ENCODE measurements around the gene FLVCR2.
A peak's percentile ranks its signal among the peaks of the same experiment; 100 is the strongest.

The FLVCR2 gene

DNA sequence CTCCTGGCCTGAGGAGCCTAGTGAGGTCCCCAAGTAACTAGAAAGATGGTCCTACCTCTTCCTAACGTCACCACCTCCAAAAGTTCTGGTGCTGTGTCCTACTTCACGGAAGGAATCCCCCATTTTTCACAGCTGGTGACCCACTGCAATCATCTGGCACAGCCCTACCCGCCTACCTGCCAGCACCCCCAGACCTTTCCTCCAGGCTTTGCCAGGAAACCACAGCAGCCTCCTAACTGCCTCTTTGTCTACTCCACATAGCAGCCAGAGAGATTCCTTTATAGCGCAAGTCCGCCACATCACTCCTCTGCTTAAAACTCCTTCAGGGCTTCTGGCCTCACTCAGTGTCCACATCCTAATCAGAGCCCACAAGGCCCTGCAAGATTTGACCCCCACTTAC lies 13.4 kb upstream of the FLVCR2 start:
- Mint-ChIP-seq H3K4me3 (no peak overlapping the region), H3K36me3 (ENCODE audit: low read depth) (no peaks in the 10 kb centered on the region), H3K9me3 (no peaks in the 10 kb centered on the region), H3K27me3 (ENCODE audit: low read depth) (no peaks in the 10 kb centered on the region), H3K27ac (no peak overlapping the region), H3K4me1 (ENCODE audit: low read depth) (peaks cover 64% of the 10 kb centered on the region)
- no peak for DNase-seq (ENCODE audit: low spot score)

DNA sequence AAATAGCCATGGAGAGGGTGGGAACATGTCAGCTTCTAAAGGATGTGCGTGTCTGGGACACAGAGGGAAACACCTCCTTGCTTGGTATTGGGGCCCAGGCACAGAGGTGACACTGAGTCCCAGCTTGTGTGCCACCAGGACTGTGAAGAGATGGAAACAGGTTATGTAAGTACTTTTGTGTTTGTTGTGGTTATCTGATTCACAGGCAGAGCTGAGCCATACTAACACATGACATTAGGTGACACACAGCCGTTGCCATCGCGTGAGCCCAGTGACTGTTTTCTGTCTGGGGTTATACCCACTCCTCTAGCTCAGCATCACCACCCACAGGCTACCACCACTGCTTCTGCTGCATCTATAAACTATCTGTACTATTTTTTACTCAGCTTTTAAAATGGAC lies 12.1 kb upstream of the FLVCR2 start:
- Mint-ChIP-seq H3K4me1 (ENCODE audit: low read depth) (peaks cover 52% of the 10 kb centered on the region), H3K36me3 (ENCODE audit: low read depth) (no peaks in the 10 kb centered on the region), H3K27ac (peak overlapping the region; percentile 79), H3K27me3 (ENCODE audit: low read depth) (no peaks in the 10 kb centered on the region), H3K9me3 (no peaks in the 10 kb centered on the region), H3K4me3 (peak overlapping the region; percentile 50)
- peak; percentile 87 for DNase-seq (ENCODE audit: low spot score)

DNA sequence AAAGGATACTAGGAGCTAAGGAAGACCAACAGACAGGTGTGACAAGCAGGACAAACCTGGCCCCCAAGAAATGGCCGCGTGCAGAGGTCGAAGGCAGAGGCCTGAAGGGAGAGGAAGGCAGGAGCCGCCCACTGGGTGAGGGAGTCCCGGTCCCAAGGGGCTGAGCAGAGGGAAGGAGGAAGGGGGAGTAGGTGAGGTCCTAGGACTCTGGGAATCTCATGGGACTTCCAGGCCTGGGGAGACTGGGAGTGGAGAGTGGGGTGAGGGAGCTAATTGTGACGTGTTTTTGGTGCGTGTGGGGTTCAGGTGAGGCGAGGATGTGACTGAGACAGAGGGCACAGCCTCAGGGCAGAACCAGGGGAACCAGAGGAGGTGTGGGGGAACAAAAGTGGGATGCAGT lies 11.7 kb upstream of the FLVCR2 start:
- H3K27me3 Mint-ChIP-seq (ENCODE audit: low read depth): no peaks in the 10 kb centered on the region
- DNase-seq (ENCODE audit: low spot score): no peak
- peaks cover 48% of the 10 kb centered on the region for H3K4me1 Mint-ChIP-seq (ENCODE audit: low read depth)
- peak overlapping the region; percentile 79 for H3K27ac Mint-ChIP-seq
- no peaks in the 10 kb centered on the region for H3K36me3 Mint-ChIP-seq (ENCODE audit: low read depth)
- H3K4me3 Mint-ChIP-seq: peak overlapping the region; percentile 50
- H3K9me3 Mint-ChIP-seq: no peaks in the 10 kb centered on the region

DNA sequence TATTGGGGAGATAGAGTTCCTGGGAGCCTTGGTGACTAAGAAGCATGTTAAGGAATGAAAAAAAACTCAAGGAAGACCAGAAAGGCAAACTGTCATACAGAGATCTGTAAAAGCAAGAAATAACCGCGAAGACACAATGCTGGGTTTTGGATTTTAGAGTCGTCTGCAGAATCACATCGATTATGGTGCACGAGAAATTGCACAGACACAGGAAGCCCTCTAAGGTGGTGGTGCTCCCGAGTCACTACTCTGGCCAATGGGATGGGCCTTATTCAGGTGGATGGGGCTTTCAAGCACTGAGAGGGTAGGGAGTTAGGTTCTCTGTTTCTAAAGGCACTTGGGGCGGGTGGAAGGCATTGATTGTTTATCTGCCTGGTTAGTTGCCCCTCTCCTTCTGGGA lies 10.3 kb upstream of the FLVCR2 start:
- H3K9me3 Mint-ChIP-seq: no peaks in the 10 kb centered on the region
- no peak overlapping the region for H3K27ac Mint-ChIP-seq
- H3K4me3 Mint-ChIP-seq: no peak overlapping the region
- no peaks in the 10 kb centered on the region for H3K36me3 Mint-ChIP-seq (ENCODE audit: low read depth)
- no peak for DNase-seq (ENCODE audit: low spot score)
- peaks cover 40% of the 10 kb centered on the region for H3K4me1 Mint-ChIP-seq (ENCODE audit: low read depth)
- H3K27me3 Mint-ChIP-seq (ENCODE audit: low read depth): no peaks in the 10 kb centered on the region

DNA sequence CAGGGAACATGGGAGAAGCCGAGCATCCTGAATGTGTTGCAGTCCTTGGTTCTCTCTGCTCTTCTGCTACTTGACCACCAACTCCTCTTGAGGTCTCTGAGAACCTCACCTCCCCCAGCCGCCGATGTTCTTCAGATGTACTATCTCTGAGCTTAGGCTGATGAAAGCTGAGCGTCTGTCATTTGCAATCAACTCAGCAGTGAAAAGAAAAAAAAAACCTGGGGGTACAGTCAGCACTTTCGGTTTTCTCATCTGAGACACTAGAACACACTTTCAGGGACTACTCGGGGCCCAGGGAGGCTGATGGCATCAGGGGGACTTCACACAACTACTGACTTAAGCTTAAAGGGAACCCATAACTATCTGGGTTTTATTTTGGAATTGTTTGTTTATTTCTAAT lies 9.6 kb upstream of the FLVCR2 start:
- Mint-ChIP-seq H3K36me3 (ENCODE audit: low read depth) (no peaks in the 10 kb centered on the region), H3K9me3 (no peaks in the 10 kb centered on the region), H3K4me1 (ENCODE audit: low read depth) (peaks cover 40% of the 10 kb centered on the region), H3K27ac (no peak overlapping the region), H3K27me3 (ENCODE audit: low read depth) (no peaks in the 10 kb centered on the region), H3K4me3 (no peak overlapping the region)
- no peak for DNase-seq (ENCODE audit: low spot score)

DNA sequence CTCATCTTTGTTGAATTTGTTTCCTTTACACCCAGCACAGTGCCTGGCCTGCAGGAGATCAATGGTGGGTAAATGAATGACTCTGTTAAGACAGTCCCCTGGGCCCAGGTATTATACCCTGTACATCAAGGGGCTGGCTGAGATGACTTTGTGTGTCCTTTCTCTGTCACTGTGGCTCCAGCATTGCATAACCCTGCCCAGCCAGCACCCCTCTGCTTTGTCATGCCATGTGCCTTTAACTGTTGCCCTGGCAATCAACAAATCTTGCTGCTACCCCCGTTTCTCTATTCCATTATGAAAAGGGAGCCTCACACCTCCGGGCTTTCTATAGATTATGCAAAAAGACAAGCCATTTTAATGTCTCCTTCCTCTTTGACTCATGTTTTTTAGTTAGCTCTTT lies 7.6 kb upstream of the FLVCR2 start:
- H3K36me3 Mint-ChIP-seq (ENCODE audit: low read depth): no peaks in the 10 kb centered on the region
- H3K4me3 Mint-ChIP-seq: no peak overlapping the region
- H3K9me3 Mint-ChIP-seq: no peaks in the 10 kb centered on the region
- H3K27me3 Mint-ChIP-seq (ENCODE audit: low read depth): peaks cover 5% of the 10 kb centered on the region
- no peak overlapping the region for H3K27ac Mint-ChIP-seq
- no peak for DNase-seq (ENCODE audit: low spot score)
- peaks cover 28% of the 10 kb centered on the region for H3K4me1 Mint-ChIP-seq (ENCODE audit: low read depth)

DNA sequence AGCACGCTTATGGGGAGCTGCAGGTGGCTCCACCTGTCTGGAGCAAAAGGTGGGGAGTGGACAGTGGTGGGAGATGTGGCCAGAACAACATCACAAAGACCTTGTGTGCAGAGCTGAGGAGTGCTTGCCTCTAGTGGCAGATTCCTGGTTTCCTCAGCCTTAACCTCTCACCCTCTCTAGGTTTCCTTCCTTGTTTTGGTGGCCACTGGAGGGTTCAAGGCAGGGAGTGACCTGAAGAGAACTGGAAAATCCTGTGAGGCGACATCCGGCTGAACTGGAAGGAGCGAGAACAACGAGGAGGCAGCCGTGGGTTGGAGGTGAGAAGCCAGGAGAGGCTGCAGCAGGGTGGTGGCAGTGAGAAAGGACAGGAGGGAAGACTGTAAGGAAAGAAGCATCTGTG lies 6.3 kb upstream of the FLVCR2 start:
- DNase-seq (ENCODE audit: low spot score): no peak
- Mint-ChIP-seq H3K9me3 (no peaks in the 10 kb centered on the region), H3K27ac (no peak overlapping the region), H3K4me1 (ENCODE audit: low read depth) (peaks cover 17% of the 10 kb centered on the region), H3K36me3 (ENCODE audit: low read depth) (no peaks in the 10 kb centered on the region), H3K27me3 (ENCODE audit: low read depth) (peaks cover 5% of the 10 kb centered on the region), H3K4me3 (no peak overlapping the region)

DNA sequence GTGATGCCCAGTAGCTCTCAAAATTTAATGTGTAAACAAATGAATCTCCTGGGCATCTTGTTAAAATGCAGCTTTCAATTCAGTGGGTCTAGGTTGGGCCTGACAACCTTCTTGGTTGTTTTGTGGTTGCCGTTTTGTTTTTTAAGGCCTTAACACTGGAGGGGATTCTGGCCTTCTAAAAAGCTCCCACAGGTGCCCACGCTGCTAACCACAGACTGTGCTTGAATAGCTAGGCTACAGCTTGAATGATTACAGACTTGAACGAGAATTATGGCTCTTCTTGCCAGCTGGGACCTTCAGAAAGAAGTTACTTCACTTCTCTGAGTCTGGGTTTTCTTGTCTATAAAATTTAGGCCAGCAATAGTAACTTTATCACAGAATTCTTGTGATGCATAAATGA lies 1.3 kb upstream of the FLVCR2 start:
- H3K4me1 Mint-ChIP-seq (ENCODE audit: low read depth): peaks cover 17% of the 10 kb centered on the region
- H3K27ac Mint-ChIP-seq: no peak overlapping the region
- H3K9me3 Mint-ChIP-seq: no peaks in the 10 kb centered on the region
- H3K36me3 Mint-ChIP-seq (ENCODE audit: low read depth): no peaks in the 10 kb centered on the region
- DNase-seq (ENCODE audit: low spot score): no peak
- peaks cover 8% of the 10 kb centered on the region for H3K27me3 Mint-ChIP-seq (ENCODE audit: low read depth)
- peak overlapping the region; percentile 90 for H3K4me3 Mint-ChIP-seq

DNA sequence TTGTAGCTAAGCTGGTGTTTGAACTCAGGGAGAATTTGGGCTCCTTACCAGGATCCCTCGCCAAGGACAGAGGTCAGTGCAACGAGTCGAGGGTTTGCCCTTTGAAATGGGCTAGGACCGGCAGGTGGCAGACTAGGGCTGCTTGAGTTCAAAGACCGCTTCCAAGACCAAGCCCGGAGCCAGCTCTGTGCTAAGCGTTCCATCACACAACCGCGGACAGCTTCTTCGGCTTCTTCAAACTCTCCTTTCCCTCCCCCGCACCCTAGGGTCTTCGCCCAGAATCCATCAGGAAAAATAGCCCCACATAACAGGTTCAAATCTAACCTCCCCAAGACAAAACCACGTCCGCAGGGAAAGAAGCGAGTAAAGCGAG lies 705 bp upstream of the FLVCR2 start:
- H3K4me1 Mint-ChIP-seq (ENCODE audit: low read depth): peaks cover 17% of the 10 kb centered on the region
- H3K36me3 Mint-ChIP-seq (ENCODE audit: low read depth): no peaks in the 10 kb centered on the region
- peak; percentile 70 for DNase-seq (ENCODE audit: low spot score)
- no peaks in the 10 kb centered on the region for H3K9me3 Mint-ChIP-seq
- H3K27me3 Mint-ChIP-seq (ENCODE audit: low read depth): peaks cover 8% of the 10 kb centered on the region
- H3K4me3 Mint-ChIP-seq: peak overlapping the region; percentile 90
- H3K27ac Mint-ChIP-seq: peak overlapping the region; percentile 42

DNA sequence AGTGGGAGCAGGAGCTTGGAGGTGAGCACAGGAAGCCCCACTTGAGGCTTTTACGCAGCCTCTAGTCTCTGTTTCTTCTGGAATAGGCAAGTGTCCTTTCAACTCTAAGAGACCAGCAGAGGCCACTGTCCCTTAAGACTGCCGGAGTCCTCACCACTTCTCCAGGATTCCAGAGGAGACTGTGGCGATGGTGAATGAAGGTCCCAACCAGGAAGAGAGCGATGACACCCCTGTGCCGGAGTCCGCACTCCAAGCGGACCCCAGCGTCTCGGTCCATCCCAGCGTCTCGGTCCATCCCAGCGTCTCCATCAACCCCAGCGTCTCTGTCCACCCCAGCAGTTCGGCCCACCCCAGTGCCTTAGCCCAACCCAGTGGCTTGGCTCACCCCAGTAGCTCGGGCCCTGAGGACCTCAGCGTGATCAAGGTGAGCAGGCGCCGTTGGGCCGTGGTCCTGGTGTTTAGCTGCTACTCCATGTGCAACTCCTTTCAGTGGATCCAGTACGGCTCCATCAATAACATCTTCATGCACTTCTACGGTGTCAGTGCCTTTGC lies 442 bp downstream of the FLVCR2 start:
- no peaks in the 10 kb centered on the region for H3K9me3 Mint-ChIP-seq
- no peak for DNase-seq (ENCODE audit: low spot score)
- H3K4me1 Mint-ChIP-seq (ENCODE audit: low read depth): peaks cover 17% of the 10 kb centered on the region
- no peaks in the 10 kb centered on the region for H3K36me3 Mint-ChIP-seq (ENCODE audit: low read depth)
- H3K4me3 Mint-ChIP-seq: peak overlapping the region; percentile 90
- no peak overlapping the region for H3K27ac Mint-ChIP-seq
- H3K27me3 Mint-ChIP-seq (ENCODE audit: low read depth): peaks cover 8% of the 10 kb centered on the region

DNA sequence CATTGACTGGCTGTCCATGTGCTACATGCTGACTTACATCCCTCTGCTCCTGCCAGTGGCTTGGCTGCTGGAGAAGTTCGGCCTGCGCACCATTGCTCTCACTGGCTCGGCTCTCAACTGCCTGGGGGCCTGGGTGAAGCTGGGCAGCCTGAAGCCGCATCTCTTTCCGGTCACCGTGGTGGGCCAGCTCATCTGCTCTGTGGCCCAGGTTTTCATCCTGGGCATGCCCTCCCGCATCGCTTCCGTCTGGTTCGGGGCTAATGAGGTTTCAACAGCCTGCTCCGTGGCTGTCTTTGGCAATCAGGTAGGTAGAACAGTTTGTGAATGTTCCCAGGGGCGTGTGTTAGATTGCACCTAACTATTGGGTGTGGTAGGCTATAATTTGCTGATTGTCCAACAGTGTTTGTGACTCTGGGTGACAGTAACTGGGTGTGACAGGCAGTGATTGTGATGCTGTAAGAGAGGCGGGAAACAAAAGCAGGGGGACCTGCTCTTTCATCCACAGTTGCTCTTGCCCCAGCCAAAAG lies 981 bp downstream of the FLVCR2 start:
- Mint-ChIP-seq H3K9me3 (no peaks in the 10 kb centered on the region), H3K27ac (no peak overlapping the region), H3K4me3 (peak overlapping the region; percentile 90), H3K4me1 (ENCODE audit: low read depth) (peaks cover 17% of the 10 kb centered on the region), H3K27me3 (ENCODE audit: low read depth) (peaks cover 8% of the 10 kb centered on the region), H3K36me3 (ENCODE audit: low read depth) (no peaks in the 10 kb centered on the region)
- DNase-seq (ENCODE audit: low spot score): no peak

DNA sequence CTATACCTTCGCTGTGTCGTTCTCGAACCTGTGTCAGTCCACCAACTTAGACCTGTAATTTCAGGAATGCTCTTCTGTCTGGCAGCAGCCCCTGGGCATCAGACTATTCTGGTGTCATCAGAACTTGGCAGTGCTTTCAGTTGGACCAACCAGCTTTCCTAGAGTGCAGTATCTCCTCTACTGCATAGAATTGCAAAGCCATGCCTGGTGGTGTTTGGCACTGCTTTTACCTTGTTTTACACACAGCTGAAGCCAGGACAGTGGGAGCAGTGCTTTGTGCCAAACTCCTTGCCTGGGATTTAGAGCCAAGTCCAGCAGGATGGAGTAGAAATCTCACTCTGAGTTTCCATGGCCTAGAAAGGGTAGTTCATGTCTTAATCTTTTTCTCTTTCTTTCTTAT lies 1.5 kb downstream of the FLVCR2 start:
- H3K4me3 Mint-ChIP-seq: peak overlapping the region; percentile 90

DNA sequence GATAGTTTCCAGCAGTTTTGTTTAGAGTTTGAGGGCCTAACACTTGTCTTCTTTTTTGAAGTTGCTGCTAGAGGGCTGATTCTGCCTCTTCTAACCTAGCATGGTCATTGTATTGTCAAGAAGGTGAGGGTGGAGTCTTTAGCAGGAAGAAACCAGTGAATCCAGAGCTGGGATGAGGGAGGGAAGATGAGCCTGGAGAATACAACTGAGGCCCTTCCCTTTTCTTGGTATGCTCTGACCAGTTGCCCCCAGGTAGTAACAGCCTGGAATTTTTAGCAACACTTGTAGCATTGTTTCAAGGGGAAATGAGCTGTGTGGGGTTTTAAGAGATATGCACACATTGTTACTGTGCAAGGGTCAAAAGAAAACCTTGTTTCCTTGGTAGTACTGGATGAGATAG lies 9.0 kb downstream of the FLVCR2 start:
- H3K4me3 Mint-ChIP-seq: no peak overlapping the region
- no peaks in the 10 kb centered on the region for H3K9me3 Mint-ChIP-seq
- peaks cover 4% of the 10 kb centered on the region for H3K27me3 Mint-ChIP-seq (ENCODE audit: low read depth)
- H3K27ac Mint-ChIP-seq: no peak overlapping the region
- no peaks in the 10 kb centered on the region for H3K4me1 Mint-ChIP-seq (ENCODE audit: low read depth)
- no peaks in the 10 kb centered on the region for H3K36me3 Mint-ChIP-seq (ENCODE audit: low read depth)
- DNase-seq (ENCODE audit: low spot score): no peak

More for the DNA sequence above, 1.5 kb downstream of the FLVCR2 start:
- peaks cover 3% of the 10 kb centered on the region for H3K27me3 Mint-ChIP-seq (ENCODE audit: low read depth)
- DNase-seq (ENCODE audit: low spot score): no peak
- H3K4me1 Mint-ChIP-seq (ENCODE audit: low read depth): peaks cover 17% of the 10 kb centered on the region
- no peaks in the 10 kb centered on the region for H3K9me3 Mint-ChIP-seq
- no peak overlapping the region for H3K27ac Mint-ChIP-seq
- no peaks in the 10 kb centered on the region for H3K36me3 Mint-ChIP-seq (ENCODE audit: low read depth)

DNA sequence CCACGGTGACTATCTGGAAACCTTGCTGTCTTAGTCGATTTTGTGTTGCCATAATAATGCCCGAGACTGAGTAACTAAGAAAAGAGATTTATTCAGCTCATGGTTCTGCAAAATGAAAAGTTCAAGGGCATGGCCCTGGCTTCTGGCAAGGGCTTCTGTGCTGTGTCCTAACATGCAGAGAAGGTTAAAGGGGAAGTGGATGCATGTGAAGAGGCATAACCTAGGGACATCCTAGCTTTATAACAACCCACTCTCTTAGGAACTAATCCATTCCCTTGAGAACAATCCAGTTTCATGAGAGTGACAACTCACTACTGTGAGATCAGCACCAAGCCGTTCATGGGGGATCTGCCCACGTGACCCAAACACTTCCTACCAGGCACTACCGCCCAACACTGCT lies 11.5 kb downstream of the FLVCR2 start:
- H3K9me3 Mint-ChIP-seq: no peaks in the 10 kb centered on the region
- no peaks in the 10 kb centered on the region for H3K36me3 Mint-ChIP-seq (ENCODE audit: low read depth)
- no peak overlapping the region for H3K27ac Mint-ChIP-seq
- DNase-seq (ENCODE audit: low spot score): no peak
- peaks cover 4% of the 10 kb centered on the region for H3K27me3 Mint-ChIP-seq (ENCODE audit: low read depth)
- no peak overlapping the region for H3K4me3 Mint-ChIP-seq
- no peaks in the 10 kb centered on the region for H3K4me1 Mint-ChIP-seq (ENCODE audit: low read depth)

DNA sequence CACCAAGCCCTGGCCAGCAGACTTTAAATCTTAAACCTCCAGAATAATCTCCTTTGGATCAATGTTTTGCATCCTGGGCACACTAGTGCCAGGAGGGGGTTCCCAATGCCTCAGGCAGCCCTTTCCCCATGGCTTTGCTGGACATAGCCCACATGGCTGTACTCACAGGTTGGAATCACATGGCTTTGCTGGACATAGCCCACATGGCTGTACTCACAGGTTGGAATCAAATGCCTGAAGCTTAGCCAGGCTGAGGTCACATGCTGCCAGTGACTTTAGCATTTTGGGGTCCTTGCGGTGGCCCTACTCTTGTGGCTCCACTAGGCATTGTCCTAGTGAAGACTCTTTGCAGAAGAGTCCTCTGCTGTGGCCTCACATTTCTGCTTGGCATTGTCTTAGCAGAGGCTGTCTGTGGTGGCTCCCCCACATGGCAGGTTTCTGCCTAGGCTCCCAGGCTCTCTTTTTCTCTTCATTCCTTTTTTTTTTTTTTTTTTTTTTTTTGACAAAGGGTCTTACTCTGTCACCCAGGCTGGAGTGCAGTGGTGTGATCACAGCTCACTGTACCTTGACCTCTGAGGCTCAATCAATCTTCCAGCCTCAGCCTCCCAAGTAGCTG lies 13.0 kb downstream of the FLVCR2 start:
- Mint-ChIP-seq H3K36me3 (ENCODE audit: low read depth) (no peaks in the 10 kb centered on the region), H3K27me3 (ENCODE audit: low read depth) (no peaks in the 10 kb centered on the region), H3K4me1 (ENCODE audit: low read depth) (no peaks in the 10 kb centered on the region), H3K9me3 (no peaks in the 10 kb centered on the region), H3K4me3 (no peak overlapping the region), H3K27ac (no peak overlapping the region)
- no peak for DNase-seq (ENCODE audit: low spot score)
